HepG2 (cell line): ENCODE data around the gene ISOC2. TPM values are rescaled to one million over a fixed set of nuclear protein-coding genes. Genes with fewer than 3 reads are reported as not detected.

Experiments
- CREBL2 ChIP-seq: sonication (generic); formaldehyde crosslinking; IDR thresholded peaks from 2 replicates; pipeline ENCODE4 v1.8.1; 2023; ENCODE audit warnings: missing genetic modification reagents, mild to moderate bottlenecking, borderline replicate concordance
- IRF1 ChIP-seq: sonication (generic); formaldehyde crosslinking; IDR thresholded peaks from 2 replicates; pipeline ENCODE4 v1.4.0; 2020; ENCODE audit warnings: low read depth, mild to moderate bottlenecking, missing genetic modification reagents
- MTA1 ChIP-seq: sonication (generic); formaldehyde crosslinking; IDR thresholded peaks from 2 replicates; pipeline ENCODE4 v1.4.0; 2020; ENCODE audit warnings: missing genetic modification reagents, mild to moderate bottlenecking, borderline replicate concordance
- NCOR1 ChIP-seq: fragments of 200-600 bp; sonication (generic); IDR thresholded peaks from 2 replicates; pipeline ENCODE4 v1.7.0; 2017; ENCODE audit warnings: antibody characterized with exemption, low read length, borderline replicate concordance
- NFATC3 ChIP-seq: sonication (generic); formaldehyde crosslinking; IDR thresholded peaks from 2 replicates; pipeline ENCODE4 v1.5.1; 2020; ENCODE audit warnings: mild to moderate bottlenecking, missing genetic modification reagents
- NFE2L1 ChIP-seq: sonication (generic); formaldehyde crosslinking; IDR thresholded peaks from 2 replicates; pipeline ENCODE4 v1.4.0; 2020; ENCODE audit warnings: missing genetic modification reagents, mild to moderate bottlenecking, borderline replicate concordance
- POLR2A ChIP-seq, 2 experiments: IDR thresholded peaks; 2 replicates each; pipeline ENCODE4 v1.6.1; 2011; ENCODE audit warnings: low read depth in 2 of 2, low read length in 2 of 2, mild to moderate bottlenecking in 1 of 2, moderate library complexity in 1 of 2; ENCODE audit not compliant: insufficient read depth in 1 of 2
- POLR2AphosphoS2 ChIP-seq: IDR thresholded peaks from 2 replicates; pipeline ENCODE4 v1.6.1; 2011; ENCODE audit warnings: low read depth, low read length, improper control_type of control experiment
- SNRNP70 ChIP-seq: fragments of 200-400 bp; formaldehyde crosslinking; IDR thresholded peaks from 2 replicates; pipeline ENCODE4 v1.6.1; 2017; ENCODE audit warnings: mild to moderate bottlenecking, low read depth, low read length, moderate library complexity
- STAG1 ChIP-seq: sonication (generic); formaldehyde crosslinking; IDR thresholded peaks from 2 replicates; pipeline ENCODE4 v1.4.0; 2020; ENCODE audit warnings: missing genetic modification reagents
- TOE1 ChIP-seq: sonication (generic); formaldehyde crosslinking; IDR thresholded peaks from 2 replicates; pipeline ENCODE4 v1.4.0; 2020; ENCODE audit warnings: mild to moderate bottlenecking, missing genetic modification reagents
- ZBTB2 ChIP-seq: sonication (generic); formaldehyde crosslinking; IDR thresholded peaks from 2 replicates; pipeline ENCODE4 v1.8.0; 2022; ENCODE audit warnings: low read depth, missing genetic modification reagents
- ZBTB34 ChIP-seq: sonication (generic); formaldehyde crosslinking; IDR thresholded peaks from 2 replicates; pipeline ENCODE4 v1.8.0; 2022; ENCODE audit warnings: mild to moderate bottlenecking, missing genetic modification reagents
- ZNF431 ChIP-seq: sonication (generic); formaldehyde crosslinking; IDR thresholded peaks from 2 replicates; pipeline ENCODE4 v1.9.0; 2022; ENCODE audit warnings: missing genetic modification reagents, low read depth, mild to moderate bottlenecking, borderline replicate concordance
- ZNF609 ChIP-seq: sonication (generic); formaldehyde crosslinking; IDR thresholded peaks from 2 replicates; pipeline ENCODE4 v1.4.0; 2020; ENCODE audit warnings: mild to moderate bottlenecking, missing genetic modification reagents, borderline replicate concordance
- ZNF703 ChIP-seq: sonication (generic); formaldehyde crosslinking; IDR thresholded peaks from 2 replicates; pipeline ENCODE4 v1.5.1; 2020; ENCODE audit warnings: missing genetic modification reagents, mild to moderate bottlenecking, moderate library complexity, borderline replicate concordance
- ZNF784 ChIP-seq: sonication (generic); formaldehyde crosslinking; IDR thresholded peaks from 2 replicates; pipeline ENCODE4 v1.5.1; 2020; ENCODE audit warnings: missing genetic modification reagents, mild to moderate bottlenecking, borderline replicate concordance
- ZNF839 ChIP-seq: sonication (generic); formaldehyde crosslinking; IDR thresholded peaks from 2 replicates; pipeline ENCODE4 v1.4.0; 2020; ENCODE audit warnings: missing genetic modification reagents, mild to moderate bottlenecking, borderline replicate concordance
- ZSCAN22 ChIP-seq: sonication (generic); formaldehyde crosslinking; IDR thresholded peaks from 2 replicates; pipeline ENCODE4 v1.4.0; 2020; ENCODE audit warnings: mild to moderate bottlenecking, missing genetic modification reagents
- polyA plus RNA-seq, 8 experiments: library from polyadenylated mRNA; depleted of rRNA in 3 of 8; stranded (reverse) in 7 of 8; unstranded in 1 of 8; fragments of >200 nt; fragmentation: Illumina TruSeq in 4 of 8; extraction: Trizol in 4 of 8; gene quantifications; 2 replicates each; pipeline versions ENCODE4 v1.2.1 to v1.2.3, GENCODE V29; 2011 to 2016; ENCODE audit warnings: low read depth in 4 of 8, missing spikeins in 1 of 8, mixed read lengths in 1 of 8; ENCODE audit not compliant: insufficient read depth in 1 of 8
- total RNA-seq, 5 experiments: library from RNA; depleted of rRNA; stranded (reverse); fragments of >200 nt; fragmentation: Illumina TruSeq; extraction: Trizol; gene quantifications; 2 replicates each; pipeline ENCODE4 v1.2.3, GENCODE V29; 2016; ENCODE audit warnings: low read depth in 1 of 5

The ISOC2 gene
- total and polyA plus RNA-seq, 2 of the 13 experiments (the other 11 are each of a cell fraction or from before 2014, with no cell fraction given), result 76.8 to 105 TPM

- TF ChIP-seq ZNF609 (CRISPR knock-in tag) (no peak; the same call in none of the 2 replicates), NCOR1 (peak; percentile 37; the same call in 1 of the 2 replicates), TOE1 (CRISPR knock-in tag) (no peak), NFATC3 (no peak), SNRNP70 (no peak), MTA1 (CRISPR knock-in tag) (peak; percentile 40; the same call in 1 of the 2 replicates), NFE2L1 (peak; percentile 22; the same call in 1 of the 2 replicates), ZNF839 (CRISPR knock-in tag) (no peak), ZNF431 (CRISPR knock-in tag) (no peak), CREBL2 (CRISPR knock-in tag) (no peak), ZNF703 (CRISPR knock-in tag) (no peak), IRF1 (CRISPR knock-in tag) (no peak), POLR2AphosphoS2 (no peak), ZBTB34 (no peak), ZBTB2 (CRISPR knock-in tag) (0 out of 2 replicates have a peak, but pooled peaks have one; percentile 35), POLR2A (IDR thresholded peaks at IDR 0.05; ENCODE audit: insufficient read depth in 1 of 2, low read depth in 2 of 2, low read length in 2 of 2) (peak; percentile 92 to 97), ZNF784 (no peak), STAG1 (CRISPR knock-in tag) (no peak), ZSCAN22 (CRISPR knock-in tag) (no peak)
These were observed at the start of gene ISOC2 (continued) for GRCh38 chr19:55461259-55461973.
